GM12801 (cell line): ENCODE measurements around the gene NFKB1.

Source experiments
- CTCF ChIP-seq: IDR thresholded peaks from one replicate; pipeline ENCODE4 v1.5.1; 2011; ENCODE audit warnings: control low read depth; ENCODE audit not compliant: insufficient read length; ENCODE audit errors: extremely low read depth

NFKB1 gene

GRCh38 chr4:102638621-102639020, 137.5 kb downstream of the NFKB1 start:
- TF ChIP-seq CTCF, result no peak

DNA sequence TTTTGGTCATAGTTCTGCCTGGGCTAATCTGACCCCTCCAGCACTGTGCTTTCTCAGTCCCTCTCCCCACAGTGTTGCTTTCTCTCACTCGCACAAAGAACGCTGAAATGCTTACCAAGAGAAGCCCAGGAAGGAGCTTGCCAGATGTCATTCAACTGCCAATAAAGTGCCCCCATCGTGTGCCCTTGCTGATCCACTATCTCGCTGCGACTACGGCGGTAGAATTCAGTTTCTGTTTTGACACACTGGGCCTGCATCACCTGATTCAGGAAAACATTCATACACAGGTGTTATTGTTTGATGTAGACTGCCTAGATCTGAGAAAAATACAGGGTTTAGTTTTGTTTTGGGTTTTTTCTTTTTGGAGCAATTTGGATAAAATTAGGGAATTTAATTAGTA, 138.4 kb downstream of the NFKB1 start:
- no peak for TF ChIP-seq CTCF

DNA sequence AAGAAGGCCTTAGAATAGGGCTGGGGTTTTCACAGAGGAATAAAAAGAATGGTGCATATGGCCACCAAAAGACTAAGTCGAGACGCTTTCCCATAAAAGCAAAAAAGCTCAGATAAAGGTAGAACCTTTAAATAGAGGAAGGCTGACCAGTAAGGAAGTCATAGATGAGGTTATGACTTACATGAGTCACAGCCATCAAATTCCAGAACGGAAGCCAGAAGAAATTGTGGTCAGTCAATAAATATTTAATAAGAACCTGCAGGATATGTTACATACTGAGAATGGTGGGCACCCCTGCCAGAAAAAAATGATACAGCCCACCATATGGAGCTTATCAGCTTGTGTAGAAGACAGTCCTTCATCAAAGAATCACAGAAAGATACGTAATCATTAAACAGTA, 139.5 kb downstream of the NFKB1 start:
- no peak for TF ChIP-seq CTCF

DNA sequence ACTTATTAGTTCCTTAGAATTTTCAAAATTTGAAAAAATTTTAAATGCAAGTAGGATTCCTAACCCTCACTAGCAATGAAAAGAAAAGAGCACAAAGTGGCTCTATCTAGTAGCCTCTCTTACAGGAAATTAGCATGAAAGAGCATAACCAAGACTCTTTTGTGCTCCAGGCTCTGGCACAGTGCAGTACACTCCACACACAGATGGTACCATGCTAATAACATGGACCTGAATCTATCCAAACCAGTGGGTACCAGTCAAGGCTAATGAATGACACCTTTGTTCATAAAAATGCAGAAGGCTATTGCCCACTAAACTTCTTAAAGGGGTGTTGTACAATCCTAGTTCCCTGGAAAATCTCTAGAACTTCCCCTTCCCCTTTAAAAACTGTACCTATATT, 140.6 kb downstream of the NFKB1 start:
- no peak for TF ChIP-seq CTCF

DNA sequence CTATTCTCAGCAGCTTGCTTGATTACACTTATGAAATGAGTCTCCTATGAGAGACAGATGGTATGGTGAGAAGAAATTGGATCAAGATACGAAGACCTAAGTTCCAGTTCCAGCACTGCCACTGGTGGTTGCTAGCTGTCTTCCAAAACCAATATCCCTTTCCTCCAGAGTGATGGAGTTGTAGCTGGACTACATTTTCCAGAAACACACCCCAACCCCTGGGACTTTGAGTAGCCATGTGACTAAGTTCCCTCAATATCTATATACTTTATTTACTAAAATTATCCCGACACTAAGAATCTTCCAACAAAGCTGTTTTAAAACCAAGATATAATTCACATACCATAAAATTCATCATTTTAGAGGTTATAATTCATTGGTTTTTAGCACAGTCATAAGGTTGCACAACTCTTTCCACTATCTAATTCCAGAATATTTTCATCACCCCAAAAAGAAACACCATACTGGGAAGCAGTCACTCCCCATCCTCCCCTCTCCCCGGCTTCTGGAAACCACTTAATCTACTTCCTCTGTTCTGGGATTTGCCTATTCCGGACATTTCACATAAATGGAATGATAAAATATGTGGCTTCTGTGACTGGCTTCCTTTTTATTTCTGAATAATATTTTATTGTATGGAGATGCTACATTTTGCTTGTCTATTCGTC, 141.6 kb downstream of the NFKB1 start:
- no peak for TF ChIP-seq CTCF

DNA sequence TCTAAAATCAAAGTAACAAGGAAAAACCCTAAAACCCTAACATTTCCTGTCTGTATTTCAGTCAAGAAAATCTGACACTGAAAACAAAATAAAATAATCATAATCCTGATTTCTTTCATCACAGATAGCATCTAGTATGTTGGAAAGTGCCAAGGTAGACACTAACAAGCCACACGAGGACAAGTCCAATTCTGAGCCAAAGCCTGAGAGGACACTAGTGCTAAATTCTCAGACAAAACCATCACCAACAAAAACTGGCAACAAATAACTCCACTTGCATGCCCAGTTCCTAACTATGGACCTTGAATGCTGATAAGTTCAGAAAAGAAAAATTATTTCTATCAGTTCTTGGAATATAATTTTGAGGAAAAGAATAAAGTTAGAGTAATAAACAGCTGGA, 146.0 kb downstream of the NFKB1 start:
- no peak for TF ChIP-seq CTCF

DNA sequence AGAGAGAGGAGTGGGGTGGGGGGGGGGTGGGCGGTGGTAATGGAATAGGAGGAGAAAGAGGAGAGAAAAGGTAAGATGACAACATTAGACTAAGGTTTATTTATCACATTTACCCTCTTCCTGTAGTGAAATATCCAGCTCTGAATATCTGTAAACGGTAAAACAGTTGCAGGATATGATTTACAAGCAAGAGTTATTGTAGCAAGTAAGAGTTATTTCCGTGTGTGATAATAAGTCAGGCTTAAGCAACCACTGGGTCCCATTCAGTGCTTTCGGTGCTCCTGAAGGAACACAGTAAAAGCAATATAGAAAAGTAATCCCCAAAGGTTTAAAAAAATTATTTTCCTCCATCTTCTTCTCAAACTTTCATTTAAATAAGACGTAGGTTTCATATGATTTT, 156.0 kb downstream of the NFKB1 start:
- TF ChIP-seq CTCF, result no peak
